ENCODE results near the gene FKBP15.

DNA sequence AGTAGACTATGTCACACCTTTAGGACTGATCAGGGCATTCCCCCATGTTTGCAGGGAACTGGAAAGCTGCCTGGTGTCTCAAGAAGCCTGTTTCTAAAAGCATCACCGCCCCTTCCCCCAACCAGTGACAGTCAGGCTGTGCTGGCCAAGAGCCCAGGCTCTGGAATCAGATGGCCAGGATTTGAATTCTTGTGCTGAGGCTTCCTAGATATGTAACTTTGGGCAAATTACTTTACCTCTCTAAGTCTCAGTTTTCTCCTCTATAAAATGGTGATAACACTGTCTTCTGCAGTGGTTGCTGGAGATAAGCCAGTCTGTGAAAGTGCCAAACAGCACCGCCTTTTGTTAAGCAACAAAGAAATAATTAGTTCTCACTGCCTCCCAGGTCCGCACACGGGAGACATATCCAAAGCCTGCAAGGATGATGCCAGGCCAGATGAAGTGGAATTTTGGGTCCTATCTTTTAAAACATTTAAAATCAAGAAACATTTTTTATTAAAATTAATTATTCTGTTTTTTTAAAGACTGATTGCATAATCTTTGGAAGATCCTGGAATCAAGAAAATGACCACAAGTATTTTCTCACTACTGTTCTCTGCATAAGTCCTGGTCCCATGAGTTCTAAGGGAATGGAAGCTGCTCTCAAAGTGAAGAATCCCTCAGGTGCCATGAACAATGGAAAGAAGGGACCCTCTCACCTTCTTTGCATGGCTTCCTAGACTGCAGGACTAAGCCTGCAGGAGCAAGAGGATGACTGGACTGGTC, 56.4 kb downstream of the FKBP15 start:
- peak in 1 of 2 donors; percentile 30 for TF ChIP-seq POLR2AphosphoS5 (IDR thresholded peaks at IDR 0.05)
- TF ChIP-seq, protein P1, sequence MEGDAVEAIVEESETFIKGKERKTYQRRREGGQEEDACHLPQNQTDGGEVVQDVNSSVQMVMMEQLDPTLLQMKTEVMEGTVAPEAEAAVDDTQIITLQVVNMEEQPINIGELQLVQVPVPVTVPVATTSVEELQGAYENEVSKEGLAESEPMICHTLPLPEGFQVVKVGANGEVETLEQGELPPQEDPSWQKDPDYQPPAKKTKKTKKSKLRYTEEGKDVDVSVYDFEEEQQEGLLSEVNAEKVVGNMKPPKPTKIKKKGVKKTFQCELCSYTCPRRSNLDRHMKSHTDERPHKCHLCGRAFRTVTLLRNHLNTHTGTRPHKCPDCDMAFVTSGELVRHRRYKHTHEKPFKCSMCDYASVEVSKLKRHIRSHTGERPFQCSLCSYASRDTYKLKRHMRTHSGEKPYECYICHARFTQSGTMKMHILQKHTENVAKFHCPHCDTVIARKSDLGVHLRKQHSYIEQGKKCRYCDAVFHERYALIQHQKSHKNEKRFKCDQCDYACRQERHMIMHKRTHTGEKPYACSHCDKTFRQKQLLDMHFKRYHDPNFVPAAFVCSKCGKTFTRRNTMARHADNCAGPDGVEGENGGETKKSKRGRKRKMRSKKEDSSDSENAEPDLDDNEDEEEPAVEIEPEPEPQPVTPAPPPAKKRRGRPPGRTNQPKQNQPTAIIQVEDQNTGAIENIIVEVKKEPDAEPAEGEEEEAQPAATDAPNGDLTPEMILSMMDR (IDR thresholded peaks at IDR 0.05) = no peak

All from esophagus muscularis mucosa (tissue), 3 donors.